Mammary epithelial cell (primary cell): ENCODE data around the gene IFNGR1.

Experiments
- CTCF ChIP-seq, 2 donors: IDR thresholded peaks in 1 of 2; conservative IDR thresholded peaks in 1 of 2; 2 replicates each; pipeline ENCODE4 v1.5.1; 2011 to 2012; ENCODE audit warnings: inconsistent platforms in 2 of 2, low read length in 2 of 2, mild to moderate bottlenecking in 2 of 2, control low read depth in 1 of 2, low read depth in 1 of 2; ENCODE audit not compliant: insufficient read depth in 1 of 2; ENCODE audit errors: extremely low read depth in 1 of 2
- EZH2 ChIP-seq: IDR thresholded peaks from 2 replicates; pipeline ENCODE4 v1.6.1; 2012; ENCODE audit warnings: low read length, inconsistent platforms, borderline replicate concordance

DNA sequence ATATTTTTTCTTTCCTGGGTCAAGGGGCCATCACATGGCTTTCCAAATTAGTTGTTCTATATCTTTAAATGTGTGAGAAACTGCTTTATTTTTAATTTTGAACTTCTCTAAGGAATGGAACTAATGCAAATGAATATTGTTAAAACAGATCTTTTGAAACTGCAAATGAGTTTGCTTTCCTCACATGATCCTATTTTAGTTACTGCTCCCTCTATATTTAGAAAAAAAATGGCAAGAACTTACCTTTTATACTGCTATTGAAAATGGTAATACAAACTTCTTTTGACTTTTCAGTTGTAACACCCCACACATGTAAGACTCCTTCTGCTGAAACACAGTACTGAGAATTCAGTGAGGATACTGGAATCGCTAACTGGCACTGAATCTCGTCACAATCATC, 15.9 kb downstream of the IFNGR1 start:
- TF ChIP-seq CTCF (conservative IDR thresholded peaks at IDR 0.05 in 1 of 2, IDR thresholded peaks at IDR 0.05 in 1 of 2; ENCODE audit: extremely low read depth in 1 of 2, insufficient read depth in 1 of 2, low read depth in 1 of 2, low read length in 2 of 2) (no peak), EZH2 (no peak)
